ENCODE measurements around the gene TCF12. TPM values are rescaled to one million over a fixed set of nuclear protein-coding genes. Genes with fewer than 3 reads are reported as not detected.

Gene TCF12
- total RNA-seq, 1 experiment from 2014 or later = 76.7 TPM

GRCh38 chr15:57287123-57287521 lies 368.7 kb downstream of the TCF12 start:
- Histone ChIP-seq H2BK5ac (ENCODE audit: insufficient read length, low read length) (no peak overlapping the region), H3K9ac (ENCODE audit: extremely low read depth, insufficient read length, low read length) (no peak overlapping the region), H3K27me3 (ENCODE audit: insufficient read depth, low read length) (no peaks in the 10 kb centered on the region), H3K14ac (ENCODE audit: insufficient read depth, low read length) (no peak overlapping the region), H2BK120ac (ENCODE audit: low read depth, low read length, poor library complexity, severe bottlenecking) (no peak overlapping the region), H3T11ph (ENCODE audit: low read length) (no peak overlapping the region), H3K79me1 (ENCODE audit: insufficient read depth, low read depth, low read length, poor library complexity, severe bottlenecking) (no peaks in the 10 kb centered on the region), H2BK15ac (ENCODE audit: low read depth, low read length) (no peak overlapping the region), H4K5ac (ENCODE audit: insufficient read length, low read depth, low read length) (no peak overlapping the region), H3K23me2 (ENCODE audit: insufficient read length, low read depth, low read length, poor library complexity, severe bottlenecking) (no peaks in the 10 kb centered on the region), H4K91ac (ENCODE audit: insufficient read length, low read depth, low read length) (no peak overlapping the region), H3K18ac (ENCODE audit: insufficient read length, low read depth, low read length) (no peak overlapping the region), H3K4me2 (ENCODE audit: insufficient read depth, insufficient read length, low read length) (no peak overlapping the region), H2AK5ac (ENCODE audit: insufficient read length, low read length) (no peak overlapping the region), H3K56ac (ENCODE audit: insufficient read length, low read depth, low read length) (no peak overlapping the region), H3K27ac (ENCODE audit: insufficient read length, low read depth, low read length) (no peak overlapping the region), H3K79me2 (ENCODE audit: insufficient read depth, low read length) (no peaks in the 10 kb centered on the region), H4K20me1 (ENCODE audit: control insufficient read depth, insufficient read depth, insufficient read length) (no peaks in the 10 kb centered on the region), H3K9me3 (ENCODE audit: control insufficient read depth, low read depth, low read length) (no peaks in the 10 kb centered on the region), H4K8ac (replicated peaks; ENCODE audit: insufficient read length, low read depth, low read length) (no peak overlapping the region), H3K4ac (ENCODE audit: low read depth, low read length) (no peak overlapping the region), H2AFZ (ENCODE audit: low read length) (no peak overlapping the region), H2BK12ac (ENCODE audit: insufficient read length, low read depth, low read length) (no peak overlapping the region), H3K23ac (ENCODE audit: insufficient read length, low read depth, low read length) (no peak overlapping the region), H2BK20ac (ENCODE audit: low read depth, low read length, poor library complexity, severe bottlenecking) (no peak overlapping the region), H3K4me1 (ENCODE audit: insufficient read depth, low read length) (peaks cover 2% of the 10 kb centered on the region; the same call in 1 of the 2 replicates)
- WGBS (ENCODE audit: extremely low coverage, insufficient read length, low lambda C conversion rate) = no CpG with 5 or more reads among the region's 2 CpGs
- peaks cover 26 to 68% (median 59%) of the 10 kb centered on the region in 3 experiments for H3K36me3 Mint-ChIP-seq (ENCODE audit: insufficient read depth in 1 of 3, low read depth in 3 of 3)
- H3K9me3 Mint-ChIP-seq = no peaks in the 10 kb centered on the region
- H3K27me3 Mint-ChIP-seq (ENCODE audit: low read depth) = no peaks in the 10 kb centered on the region
- no peak overlapping the region for H3K4me3 Mint-ChIP-seq
- H3K4me1 Mint-ChIP-seq = peaks cover 12 to 16% of the 10 kb centered on the region in 2 experiments
- no peak for DNase-seq
- TF ChIP-seq, protein P1, sequence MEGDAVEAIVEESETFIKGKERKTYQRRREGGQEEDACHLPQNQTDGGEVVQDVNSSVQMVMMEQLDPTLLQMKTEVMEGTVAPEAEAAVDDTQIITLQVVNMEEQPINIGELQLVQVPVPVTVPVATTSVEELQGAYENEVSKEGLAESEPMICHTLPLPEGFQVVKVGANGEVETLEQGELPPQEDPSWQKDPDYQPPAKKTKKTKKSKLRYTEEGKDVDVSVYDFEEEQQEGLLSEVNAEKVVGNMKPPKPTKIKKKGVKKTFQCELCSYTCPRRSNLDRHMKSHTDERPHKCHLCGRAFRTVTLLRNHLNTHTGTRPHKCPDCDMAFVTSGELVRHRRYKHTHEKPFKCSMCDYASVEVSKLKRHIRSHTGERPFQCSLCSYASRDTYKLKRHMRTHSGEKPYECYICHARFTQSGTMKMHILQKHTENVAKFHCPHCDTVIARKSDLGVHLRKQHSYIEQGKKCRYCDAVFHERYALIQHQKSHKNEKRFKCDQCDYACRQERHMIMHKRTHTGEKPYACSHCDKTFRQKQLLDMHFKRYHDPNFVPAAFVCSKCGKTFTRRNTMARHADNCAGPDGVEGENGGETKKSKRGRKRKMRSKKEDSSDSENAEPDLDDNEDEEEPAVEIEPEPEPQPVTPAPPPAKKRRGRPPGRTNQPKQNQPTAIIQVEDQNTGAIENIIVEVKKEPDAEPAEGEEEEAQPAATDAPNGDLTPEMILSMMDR (conservative IDR thresholded peaks at IDR 0.05) = no peak
- H3K27ac Mint-ChIP-seq = no peak overlapping the region; a peak in 2 of 7 replicates

Measured in H9 (cell line).